ENCODE data around the gene MAST4.
A peak's percentile ranks its signal among the peaks of the same experiment; 100 is the strongest.

The MAST4 gene

GRCh38 chr5:67149951-67150523 lies 553.8 kb downstream of the MAST4 start:
- POLR2A ChIA-PET, result no interaction called here
- no peaks in the 10 kb centered on the region for H3K4me1 ChIP-seq (ENCODE audit: control insufficient read depth, insufficient read depth, low read length)
- no peaks in the 10 kb centered on the region for H3K9me3 ChIP-seq (ENCODE audit: control insufficient read depth, insufficient read depth, low read depth, low read length)
- H3K27ac ChIP-seq (ENCODE audit: extremely low read depth, low read depth, low read length), result no peak overlapping the region
- H3K4me3 ChIP-seq (ENCODE audit: low read depth, low read length), result no peak overlapping the region
- CTCF ChIA-PET, result interaction anchor here (0.5 to 2.1 kb wide), 17 partner anchors 10 to 625 kb away, joined by 3 to 11 read pairs (median 3); no protein-coding TSS in a partner anchor
- TF ChIP-seq ZNF654 (tag by site-specific recombination; IDR thresholded peaks at IDR 0.05; ENCODE audit: low read depth), result peak; percentile 58
- no peak for TF ChIP-seq KLF7 (tag by site-specific recombination; IDR thresholded peaks at IDR 0.05; ENCODE audit: borderline replicate concordance)
- peak; percentile 30; the same call in 1 of the 2 replicates for TF ChIP-seq CTCF (tag by site-specific recombination; IDR thresholded peaks at IDR 0.05)
- peaks cover 0 to 40% of the 10 kb centered on the region in 2 experiments; a peak in 2 of 3 replicates for H3K36me3 ChIP-seq (ENCODE audit: control insufficient read depth in 2 of 2, insufficient read depth in 1 of 2, low read length in 2 of 2)

- Histone ChIP-seq H3K27ac (ENCODE audit: extremely low read depth, low read depth, low read length) (no peak overlapping the region), H3K9me3 (ENCODE audit: control insufficient read depth, insufficient read depth, low read depth, low read length) (no peaks in the 10 kb centered on the region), H3K4me1 (ENCODE audit: control insufficient read depth, insufficient read depth, low read length) (no peaks in the 10 kb centered on the region), H3K4me3 (ENCODE audit: low read depth, low read length) (no peak overlapping the region), H3K36me3 (ENCODE audit: control insufficient read depth in 2 of 2, insufficient read depth in 1 of 2, low read length in 2 of 2) (peaks cover 0 to 28% of the 10 kb centered on the region in 2 experiments; a peak in 2 of 3 replicates)
- TF ChIP-seq SETDB1 (IDR thresholded peaks at IDR 0.05; ENCODE audit: insufficient read length, low read length) (no peak), SP2 (tag by site-specific recombination; IDR thresholded peaks at IDR 0.05) (no peak), ZNF521 (tag by site-specific recombination; IDR thresholded peaks at IDR 0.05) (no peak), MYNN (tag by site-specific recombination; IDR thresholded peaks at IDR 0.05; ENCODE audit: borderline replicate concordance) (no peak), KLF10 (tag by site-specific recombination; IDR thresholded peaks at IDR 0.05) (no peak), ZNF239 (tag by site-specific recombination; IDR thresholded peaks at IDR 0.05) (no peak), ZNF121 (tag by site-specific recombination; IDR thresholded peaks at IDR 0.05) (no peak), OSR2 (tag by site-specific recombination; IDR thresholded peaks at IDR 0.05) (no peak), TRIM28 (IDR thresholded peaks at IDR 0.05; ENCODE audit: borderline replicate concordance, low read length) (no peak), ZNF704 (tag by site-specific recombination; IDR thresholded peaks at IDR 0.05) (no peak), WT1 (tag by site-specific recombination; IDR thresholded peaks at IDR 0.05) (no peak), ZNF114 (tag by site-specific recombination; IDR thresholded peaks at IDR 0.05) (no peak), HOXD13 (CRISPR knock-in tag; IDR thresholded peaks at IDR 0.05; ENCODE audit: borderline replicate concordance) (no peak), ZNF19 (tag by site-specific recombination; IDR thresholded peaks at IDR 0.05; ENCODE audit: low read depth) (no peak), CTCF (tag by site-specific recombination; IDR thresholded peaks at IDR 0.05) (no peak), ZNF140 (tag by site-specific recombination; IDR thresholded peaks at IDR 0.05) (no peak), ZBTB21 (tag by site-specific recombination; IDR thresholded peaks at IDR 0.05) (no peak), ZNF112 (tag by site-specific recombination; IDR thresholded peaks at IDR 0.05) (no peak), YY1 (tag by site-specific recombination; IDR thresholded peaks at IDR 0.05) (no peak), ZNF341 (tag by site-specific recombination; IDR thresholded peaks at IDR 0.05; ENCODE audit: low read depth) (no peak)
- ChIA-PET POLR2A (no interaction called here), CTCF (interaction anchor here (0.6 to 0.9 kb wide), 2 partner anchors 57 to 1725 kb away, joined by 3 to 4 read pairs; no protein-coding TSS in a partner anchor)
These were observed 556.2 kb downstream of the MAST4 start for GRCh38 chr5:67152400-67152799.
